CD4-positive, alpha-beta T cell treated with Interleukin-15 for 1 hour (primary cell): ENCODE results near the gene NT5DC3.
"Not testable (repeated sequence)": the region's sequence is repeated elsewhere in the genome, so short reads cannot be mapped to it uniquely, and the experiment has no call there.

ENCODE experiments used
- DNase-seq: peaks from one replicate; pipeline ENCODE4 v3.0.0-alpha.2; 2020

NT5DC3 gene

GRCh38 chr12:103830730-103831320, 10.2 kb downstream of the NT5DC3 start:
- no peak for DNase-seq

GRCh38 chr12:103830025-103830725, 10.9 kb downstream of the NT5DC3 start:
- no peak for DNase-seq

DNA sequence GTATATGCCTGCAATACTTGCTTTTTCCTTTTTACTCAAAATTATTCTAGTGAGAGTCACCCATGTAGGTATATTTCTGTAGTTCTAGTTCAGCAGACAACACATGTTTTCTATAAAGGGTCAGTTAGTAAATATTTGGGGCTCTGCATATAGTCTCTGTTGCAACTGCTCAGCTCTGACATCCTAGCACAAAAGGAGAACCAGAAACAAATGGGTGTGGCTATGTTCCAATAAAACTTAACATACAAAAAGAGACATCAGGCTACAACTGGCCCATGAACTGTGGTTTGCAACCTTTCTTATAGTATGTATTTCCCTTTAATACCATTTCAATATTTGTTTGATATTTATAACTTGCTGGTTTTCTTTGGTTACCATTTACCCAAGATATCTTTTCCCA, 11.9 kb downstream of the NT5DC3 start:
- no peak for DNase-seq

GRCh38 chr12:103827911-103828391, 13.1 kb downstream of the NT5DC3 start:
- DNase-seq: no peak

GRCh38 chr12:103824845-103825244, 16.2 kb downstream of the NT5DC3 start:
- DNase-seq: no peak

- DNase-seq: no peak
Observed at GRCh38 chr12:103824290-103824689, 16.7 kb downstream of the NT5DC3 start.

GRCh38 chr12:103823871-103824270, 17.2 kb downstream of the NT5DC3 start:
- DNase-seq: no peak

DNA sequence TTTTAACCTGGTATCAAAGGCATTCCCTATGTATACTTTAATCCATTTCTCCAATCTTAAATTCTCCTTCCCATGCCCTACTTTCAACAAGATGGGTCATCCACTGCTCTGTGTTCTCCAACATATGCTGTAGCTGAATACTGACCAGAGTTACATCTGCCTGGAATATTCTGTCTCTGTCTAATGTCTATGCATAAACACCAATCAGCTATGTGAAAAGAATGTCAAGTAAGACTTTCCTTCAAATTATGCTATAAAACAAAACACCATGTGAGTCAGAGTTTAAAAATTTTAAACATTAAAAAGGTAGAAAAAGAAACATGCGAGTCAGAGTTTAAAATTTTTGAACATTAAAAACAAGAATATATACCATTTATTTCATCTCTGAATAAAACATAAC, 19.3 kb downstream of the NT5DC3 start:
- no peak for DNase-seq

DNA sequence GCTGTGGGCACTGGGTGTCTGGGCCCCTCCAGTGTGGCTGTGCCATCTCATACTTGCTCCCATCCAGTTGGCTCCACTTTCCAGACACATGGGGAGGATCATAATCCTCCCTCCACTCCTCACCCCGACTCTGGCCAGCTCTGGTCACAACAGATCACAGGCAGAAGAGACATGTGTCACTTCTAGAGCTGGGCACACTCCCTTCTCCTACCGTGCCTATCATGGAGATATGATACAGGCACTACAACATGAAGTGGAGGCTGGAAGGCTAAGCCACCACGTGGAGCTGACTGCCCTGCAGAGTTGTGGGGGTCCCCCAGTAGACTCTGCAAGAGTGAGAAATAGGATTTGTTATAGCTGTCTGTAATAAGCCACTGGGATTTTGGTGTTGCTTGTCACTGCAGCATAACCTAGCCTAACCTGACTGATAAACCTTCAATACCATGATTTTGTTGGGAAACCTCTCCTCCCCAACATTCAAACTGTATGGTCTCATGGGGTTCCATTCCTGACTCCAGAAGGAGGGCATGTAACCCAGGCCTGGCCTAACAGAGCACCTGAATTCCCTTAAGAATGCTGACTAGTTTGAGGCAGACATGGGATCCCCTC, 20.0 kb downstream of the NT5DC3 start:
- DNase-seq: no peak

DNA sequence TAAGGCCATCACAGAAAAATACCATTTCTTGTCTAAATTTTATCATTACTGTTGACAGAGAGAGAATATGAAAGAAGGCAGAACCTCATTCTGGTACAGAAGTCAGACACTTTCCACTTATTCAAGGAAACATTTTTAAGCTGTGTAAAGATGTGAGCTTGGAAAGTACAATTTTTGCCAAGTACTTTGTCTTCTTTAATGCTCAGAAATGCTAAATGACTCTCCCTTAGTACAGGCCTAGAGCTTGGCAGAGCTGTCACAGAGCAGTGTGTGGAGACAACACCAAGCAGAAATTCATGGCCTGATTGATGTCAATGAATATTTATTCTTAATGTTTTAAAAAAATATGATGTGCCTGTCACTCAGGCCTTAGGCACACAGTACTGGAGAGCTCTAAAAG, 20.7 kb downstream of the NT5DC3 start:
- DNase-seq: no peak

- DNase-seq: no peak
Observed at GRCh38 chr12:103819892-103820291, 21.1 kb downstream of the NT5DC3 start.

GRCh38 chr12:103819312-103819711, 21.7 kb downstream of the NT5DC3 start:
- DNase-seq: no peak

GRCh38 chr12:103817791-103818190, 23.2 kb downstream of the NT5DC3 start:
- no peak for DNase-seq

- DNase-seq: no peak
Observed at GRCh38 chr12:103816663-103817062, 24.4 kb downstream of the NT5DC3 start.

DNA sequence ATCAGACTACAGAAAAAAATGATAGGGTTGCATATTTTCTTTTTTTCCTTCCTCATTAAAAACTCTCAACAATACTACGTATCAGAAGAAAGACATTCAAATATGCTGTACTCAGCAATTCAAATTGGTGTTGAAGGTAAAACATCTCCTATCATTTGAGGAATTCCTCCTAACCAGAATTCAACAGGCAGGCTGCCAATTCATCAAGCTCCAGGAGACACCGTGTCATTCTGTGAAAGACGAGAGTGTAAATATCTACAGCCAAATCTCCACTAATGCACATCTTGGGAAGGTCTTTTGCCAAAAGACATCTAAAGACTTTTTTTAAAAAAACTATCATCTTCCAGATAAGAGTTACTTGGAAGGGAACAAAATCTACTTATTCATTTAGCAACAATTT, 26.6 kb downstream of the NT5DC3 start:
- no peak for DNase-seq

DNA sequence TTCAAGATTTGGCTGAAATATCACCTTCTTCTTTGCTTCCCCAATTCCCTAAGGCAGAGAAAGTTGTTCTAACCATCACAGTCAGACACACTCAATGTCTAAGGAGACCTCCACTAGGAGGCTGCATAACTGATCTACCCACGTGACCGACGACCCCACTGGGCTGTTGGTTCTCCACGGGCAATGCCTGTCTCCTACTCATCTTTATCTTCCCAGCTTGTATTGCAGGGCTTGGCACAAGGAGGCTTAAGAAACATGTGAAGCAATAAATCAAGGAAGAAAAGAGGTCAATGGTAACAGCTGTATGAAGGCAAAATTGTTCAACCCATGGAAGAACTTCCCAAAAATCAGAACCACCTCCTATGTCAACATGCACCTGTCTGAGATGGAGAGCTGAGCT, 27.1 kb downstream of the NT5DC3 start:
- DNase-seq: no peak

DNA sequence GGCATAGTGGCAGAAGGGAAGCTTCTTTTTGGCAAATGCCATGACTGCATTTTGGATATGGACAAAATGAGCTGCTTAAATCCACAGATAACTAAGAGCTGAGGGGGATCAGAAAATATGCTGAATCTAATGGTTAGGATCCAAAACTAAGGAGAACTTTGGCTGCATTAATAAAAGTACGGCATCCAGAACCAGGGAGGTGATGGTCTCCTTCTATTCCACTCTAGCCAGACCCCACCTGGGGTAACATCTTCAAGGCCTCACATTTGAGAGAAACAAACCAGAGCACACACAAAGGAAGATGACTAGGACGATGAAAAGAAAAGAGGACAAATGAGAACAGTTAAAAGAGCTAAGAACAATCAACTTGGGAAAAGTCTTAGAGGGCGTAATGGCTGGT, 27.6 kb downstream of the NT5DC3 start:
- no peak for DNase-seq

DNA sequence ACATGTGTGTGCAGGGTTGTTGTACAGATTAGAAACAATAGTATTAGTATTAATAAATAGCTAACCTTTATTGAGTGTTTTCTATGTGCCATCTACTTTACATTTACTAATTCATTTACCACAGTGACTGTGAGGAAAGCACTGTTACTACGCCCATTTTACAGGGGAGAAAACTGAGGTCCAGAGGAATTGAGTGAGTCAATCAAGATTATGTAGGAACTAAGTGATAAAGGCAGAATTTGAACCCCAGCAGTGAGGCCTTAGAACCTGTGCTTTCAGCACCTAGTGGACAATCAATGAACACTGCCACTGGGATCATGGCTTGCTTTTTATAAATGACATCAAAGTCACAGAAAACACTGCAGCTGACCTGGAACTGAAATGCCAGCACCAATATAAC, 28.2 kb downstream of the NT5DC3 start:
- no peak for DNase-seq

DNA sequence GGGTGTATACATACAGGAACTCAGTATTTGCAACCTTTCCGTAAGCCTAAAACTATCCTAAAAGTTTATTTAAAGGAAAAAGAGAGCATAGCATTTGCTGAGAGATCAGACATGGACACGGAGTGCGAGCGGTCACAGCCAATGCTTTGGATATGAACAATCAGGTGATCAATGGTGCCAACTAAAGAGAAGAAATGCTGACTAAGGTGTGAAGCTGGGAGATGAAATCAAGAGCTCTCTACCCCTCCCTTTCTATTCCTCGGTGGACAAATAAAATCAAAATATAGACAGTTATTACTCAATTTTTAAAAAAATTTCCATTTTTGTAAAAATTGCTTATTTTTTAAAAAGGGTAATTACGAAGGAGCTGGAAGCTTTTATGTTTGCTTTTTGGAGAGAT, 29.2 kb downstream of the NT5DC3 start:
- no peak for DNase-seq

DNA sequence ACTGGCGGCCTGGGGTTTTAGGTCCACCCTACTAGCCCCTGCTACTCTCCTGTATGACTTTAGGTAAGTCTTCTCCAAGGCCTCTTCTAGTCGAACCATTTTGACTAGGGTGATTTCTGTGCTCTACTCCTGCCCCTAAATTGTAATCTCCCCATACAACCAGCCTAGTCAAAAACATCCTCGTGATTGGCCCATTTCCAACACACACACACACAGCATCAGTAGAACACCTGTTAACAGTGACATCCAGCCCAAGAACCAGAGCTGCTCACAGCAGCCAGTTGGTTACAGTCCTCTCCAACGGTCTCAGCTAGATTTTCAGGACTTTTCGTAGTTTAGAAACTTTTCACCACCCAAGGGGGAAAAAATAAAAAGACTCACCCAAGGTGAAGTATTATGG, 30.9 kb downstream of the NT5DC3 start:
- no peak for DNase-seq

GRCh38 chr12:103809639-103810038, 31.4 kb downstream of the NT5DC3 start:
- not testable (repeated sequence) for DNase-seq

GRCh38 chr12:103809154-103809553, 31.9 kb downstream of the NT5DC3 start:
- DNase-seq: no peak

DNA sequence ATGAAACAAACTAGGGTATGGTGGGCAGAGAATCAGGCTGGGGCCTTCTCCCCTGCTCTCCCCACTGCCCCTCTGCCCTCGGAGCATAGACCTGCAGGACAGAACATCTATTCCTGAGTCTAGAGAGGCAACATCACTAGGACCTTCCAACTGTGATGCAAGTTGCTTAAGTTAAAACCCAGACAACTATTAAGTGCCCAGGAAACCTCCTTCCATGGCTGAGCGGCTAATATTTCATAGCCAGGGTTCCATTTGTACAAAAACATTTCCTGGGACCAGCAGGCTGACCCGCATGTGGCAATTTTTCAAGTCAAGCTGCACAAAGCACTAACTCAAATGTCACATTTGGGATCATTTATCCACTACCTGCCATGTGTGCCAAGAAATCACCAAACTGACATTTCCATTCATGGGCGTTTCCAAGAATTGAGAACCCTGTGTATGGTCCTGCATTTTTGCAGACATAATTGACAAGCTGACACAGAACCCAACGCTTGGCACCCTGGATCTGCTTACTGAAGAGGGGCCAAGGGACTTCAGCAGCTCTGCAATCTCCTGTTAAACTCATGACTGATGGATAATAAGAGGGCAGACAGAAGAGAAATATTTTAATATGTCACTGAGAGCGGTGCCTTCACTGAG, 32.7 kb downstream of the NT5DC3 start:
- no peak for DNase-seq
